Measurements from ENCODE around the gene JMJD4. TPM values are rescaled to one million over a fixed set of nuclear protein-coding genes. Genes with fewer than 3 reads are reported as not detected.
A peak's percentile ranks its signal among the peaks of the same experiment; 100 is the strongest.
"Not testable (repeated sequence)": the region's sequence is repeated elsewhere in the genome, so short reads cannot be mapped to it uniquely, and the experiment has no call there.

JMJD4 gene
- total RNA-seq, 1 experiment from 2014 or later = 63.4 TPM

DNA sequence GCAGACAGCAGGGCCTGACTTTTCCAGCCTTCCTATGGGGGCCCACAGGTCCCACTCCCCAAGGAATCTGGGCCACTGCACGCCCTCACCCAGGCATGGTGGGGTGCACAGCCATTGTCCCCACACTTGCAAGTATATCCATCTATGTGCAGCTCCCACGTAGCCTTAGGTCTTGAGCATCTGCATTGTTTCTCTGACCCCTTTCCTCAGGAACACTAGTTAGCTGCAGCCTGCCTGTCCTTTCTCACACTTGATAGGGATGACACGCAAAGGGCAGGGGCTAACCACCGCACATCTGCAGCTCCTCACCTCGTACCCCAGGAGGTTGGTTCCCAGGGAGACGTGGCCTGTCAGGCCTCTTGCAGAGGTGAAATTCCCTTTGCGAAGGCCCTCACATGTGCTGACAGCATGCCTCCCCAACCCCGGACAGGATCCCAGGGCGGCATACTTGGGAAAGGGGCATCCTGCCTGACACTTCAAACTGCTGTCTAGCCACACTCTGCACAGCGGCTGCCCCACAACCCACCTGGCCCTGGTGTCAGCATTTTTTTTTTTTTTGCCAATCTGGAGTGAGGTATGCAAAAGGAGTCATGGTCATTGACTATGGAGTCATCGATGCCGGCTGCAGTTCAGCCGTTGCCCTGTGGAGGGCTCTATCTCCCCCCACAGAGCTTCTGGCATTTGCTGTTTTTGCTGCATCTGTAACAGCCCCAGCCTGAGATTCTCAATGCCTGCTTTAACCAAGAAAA, 5.0 kb downstream of the JMJD4 start:
- peaks cover 35% of the 10 kb centered on the region for H3K36me3 ChIP-seq
- peak; percentile 64 for DNase-seq
- H3K9me3 ChIP-seq = peaks cover 6% of the 10 kb centered on the region
- peaks cover 10% of the 10 kb centered on the region; the same call in 1 of the 2 replicates for H3K27me3 ChIP-seq
- H3K4me3 ChIP-seq = no peak overlapping the region

DNA sequence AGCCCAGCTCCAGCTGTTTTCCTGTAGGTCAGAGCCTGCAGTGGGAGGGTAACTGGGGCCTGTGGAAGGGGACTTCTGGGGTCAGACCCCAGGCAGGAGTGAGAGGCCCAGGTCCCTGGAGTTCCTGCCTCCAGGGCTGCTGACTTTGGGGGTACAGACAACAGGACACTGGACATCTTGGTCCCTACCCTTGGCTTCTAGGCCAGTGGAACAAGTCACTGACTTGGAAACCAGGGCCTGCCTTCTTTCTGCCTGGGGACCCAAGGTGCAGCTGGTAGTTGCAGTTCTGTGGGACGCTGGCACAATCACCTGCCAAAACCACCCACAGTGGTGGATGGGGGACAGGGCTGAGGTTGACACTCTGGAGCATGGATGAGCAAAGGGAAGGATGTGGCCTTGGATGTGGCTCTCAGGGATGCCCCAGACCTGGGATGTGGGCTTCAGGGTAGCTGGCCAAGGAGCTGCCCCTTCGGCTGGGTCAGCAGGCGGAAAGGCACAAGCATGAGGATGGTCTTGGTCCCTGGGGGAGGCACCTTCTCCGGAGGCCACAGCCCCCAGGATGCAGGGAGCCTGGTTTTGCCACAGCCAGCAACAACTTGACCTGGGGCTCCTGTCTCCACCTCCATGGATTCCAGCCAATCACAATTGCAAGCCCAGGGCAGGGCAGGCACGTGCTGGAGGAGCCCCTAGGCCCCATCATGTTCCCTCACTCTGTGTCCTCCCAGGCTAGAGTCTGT, 5.8 kb downstream of the JMJD4 start:
- Histone ChIP-seq H3K9me3 (peaks cover 6% of the 10 kb centered on the region), H3K36me3 (peaks cover 35% of the 10 kb centered on the region), H3K4me3 (peak overlapping the region; percentile 56), H3K27me3 (peaks cover 10% of the 10 kb centered on the region; the same call in 1 of the 2 replicates)
- DNase-seq = no peak

DNA sequence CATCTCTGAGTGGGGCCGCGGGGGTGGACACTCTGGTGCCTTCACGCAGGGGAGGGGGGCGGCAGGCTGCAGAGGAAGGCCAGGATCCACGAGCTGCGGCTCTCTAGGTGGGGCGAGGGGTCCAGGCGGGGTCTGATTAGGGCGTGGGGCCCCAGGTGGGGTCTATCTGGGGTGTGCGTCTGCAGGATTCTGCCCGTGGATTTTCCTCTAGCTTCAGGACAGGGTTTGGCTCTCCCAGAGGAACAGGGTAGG, 6.3 kb downstream of the JMJD4 start:
- DNase-seq = no peak
- Histone ChIP-seq H3K36me3 (peaks cover 32% of the 10 kb centered on the region), H3K9me3 (peaks cover 6% of the 10 kb centered on the region), H3K27me3 (peaks cover 10% of the 10 kb centered on the region; the same call in 1 of the 2 replicates), H3K4me3 (peak overlapping the region; percentile 56)

DNA sequence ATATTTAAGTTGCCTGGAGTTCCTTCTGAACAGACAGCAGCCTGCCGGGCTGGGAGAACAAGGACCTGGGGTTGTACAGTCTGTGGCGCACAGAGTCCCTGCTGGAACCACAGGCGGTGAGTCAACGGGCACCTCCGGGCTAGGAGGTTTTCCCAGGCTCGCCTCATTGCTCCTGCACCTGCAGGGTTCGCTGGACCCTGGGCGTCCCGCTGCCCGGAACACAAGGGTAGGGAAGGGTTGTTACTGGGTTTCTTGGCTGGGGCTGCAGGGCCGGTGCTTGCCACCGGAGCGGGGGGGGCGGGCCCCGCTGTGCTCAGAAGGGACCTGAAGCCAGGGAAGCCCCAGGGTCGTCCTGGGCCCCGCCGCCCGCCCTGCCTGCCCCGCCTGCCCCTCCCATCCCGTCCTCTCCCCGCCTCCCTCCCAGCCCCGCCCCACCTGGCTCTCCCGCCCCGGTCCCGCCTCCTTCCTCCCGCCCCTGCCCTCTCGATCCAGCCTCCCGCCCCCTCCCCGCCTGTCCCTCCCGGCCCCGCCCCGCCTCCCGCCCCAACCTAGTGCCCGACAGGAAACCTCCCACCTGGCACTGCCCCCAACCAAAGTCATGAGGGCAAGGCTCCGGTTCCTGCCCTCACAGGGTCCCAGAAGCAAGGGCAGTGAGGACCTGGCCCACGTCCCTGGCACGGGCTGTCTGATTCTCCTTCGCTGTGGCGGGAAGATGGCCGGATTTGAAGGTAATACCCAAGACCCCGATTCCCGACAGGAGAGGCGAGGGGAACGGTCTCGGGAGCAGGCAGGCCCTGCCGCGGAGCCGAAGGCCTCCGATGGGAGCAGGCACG, 6.8 kb downstream of the JMJD4 start:
- peak overlapping the region; percentile 56 for H3K4me3 ChIP-seq
- DNase-seq = peak; percentile 88
- peaks cover 10% of the 10 kb centered on the region; the same call in 1 of the 2 replicates for H3K27me3 ChIP-seq
- H3K9me3 ChIP-seq = peaks cover 10% of the 10 kb centered on the region
- H3K36me3 ChIP-seq = peaks cover 27% of the 10 kb centered on the region

DNA sequence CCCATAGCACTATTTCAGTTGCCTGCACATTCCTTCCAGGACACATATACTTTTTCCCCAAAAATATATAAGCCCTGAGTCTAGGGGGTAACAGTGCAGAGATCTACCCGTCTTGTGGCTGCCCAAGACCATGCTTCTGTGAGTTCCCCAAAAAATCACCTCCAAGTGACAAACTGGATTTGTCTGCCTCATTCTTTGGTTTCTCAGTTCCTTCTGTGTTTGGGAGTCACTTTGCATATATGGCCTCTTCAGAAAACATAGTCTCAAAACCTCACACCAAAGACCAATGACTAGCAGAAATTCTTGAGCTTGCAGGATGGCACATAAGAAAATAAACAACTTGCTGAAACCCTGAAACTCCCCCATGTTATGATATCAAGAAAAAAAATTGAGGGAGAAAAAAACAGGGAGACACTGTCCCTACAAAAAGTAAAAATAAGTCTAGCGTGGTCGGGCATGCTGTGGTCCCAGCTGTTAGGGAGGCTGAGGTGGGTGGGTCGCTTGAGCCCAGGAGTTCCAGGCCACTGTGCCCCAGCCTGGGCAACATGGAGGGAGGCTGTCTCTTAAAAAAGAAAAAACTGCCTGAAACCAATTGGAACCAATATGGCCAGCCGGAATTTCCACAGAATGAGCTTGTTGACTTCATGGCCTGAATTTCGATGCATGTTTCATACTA, 8.0 kb downstream of the JMJD4 start:
- no peak for DNase-seq
- peaks cover 15% of the 10 kb centered on the region for H3K36me3 ChIP-seq
- peaks cover 12% of the 10 kb centered on the region for H3K9me3 ChIP-seq
- H3K4me3 ChIP-seq = no peak overlapping the region
- H3K27me3 ChIP-seq = peaks cover 10% of the 10 kb centered on the region; the same call in 1 of the 2 replicates

DNA sequence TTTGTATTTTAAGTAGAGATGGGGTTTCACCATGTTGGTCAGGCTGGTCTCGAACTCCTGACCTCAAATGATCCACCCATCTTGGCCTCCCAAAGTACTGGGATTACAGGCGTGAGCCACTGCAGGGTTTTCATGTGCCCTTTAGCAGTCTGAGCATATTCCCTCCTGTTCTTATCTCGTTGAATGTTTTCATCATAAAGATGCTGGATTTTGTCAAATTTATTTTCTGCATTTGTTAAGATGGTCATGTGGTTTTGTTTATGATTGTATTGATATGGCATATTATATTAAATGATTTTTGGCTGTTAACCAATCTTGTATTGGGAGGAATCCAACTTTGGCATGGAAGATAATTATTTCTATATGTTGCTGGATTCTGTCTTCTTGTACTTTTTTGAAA, 8.8 kb downstream of the JMJD4 start:
- Histone ChIP-seq H3K9me3 (peaks cover 16% of the 10 kb centered on the region), H3K27me3 (peaks cover 10% of the 10 kb centered on the region; the same call in 1 of the 2 replicates)
- no peak for DNase-seq

DNA sequence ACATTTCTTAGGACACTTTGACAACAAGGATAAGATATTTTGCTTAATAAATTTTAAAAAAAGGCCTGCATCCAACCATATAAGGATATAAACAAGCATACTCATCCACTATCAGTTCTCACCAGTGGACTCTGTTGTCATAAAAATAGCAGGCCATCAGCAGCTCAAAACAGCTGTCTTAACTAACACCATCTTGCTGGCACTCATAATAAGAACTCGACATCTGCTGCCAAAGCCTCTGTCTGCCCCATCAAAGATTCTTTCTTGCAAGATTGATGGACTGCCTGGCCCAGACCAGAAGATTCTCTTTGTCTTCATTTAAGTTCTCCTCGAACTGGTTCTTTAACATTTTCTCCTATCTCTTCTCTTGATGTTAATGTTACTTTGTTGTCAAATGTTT, 10.1 kb downstream of the JMJD4 start:
- DNase-seq = no peak
- Histone ChIP-seq H3K27me3 (peaks cover 10% of the 10 kb centered on the region; the same call in 1 of the 2 replicates), H3K36me3 (no peaks in the 10 kb centered on the region), H3K9me3 (peaks cover 23% of the 10 kb centered on the region), H3K4me3 (no peak overlapping the region)

More for the DNA sequence above, 8.8 kb downstream of the JMJD4 start:
- H3K4me3 ChIP-seq = no peak overlapping the region
- peaks cover 7% of the 10 kb centered on the region for H3K36me3 ChIP-seq

DNA sequence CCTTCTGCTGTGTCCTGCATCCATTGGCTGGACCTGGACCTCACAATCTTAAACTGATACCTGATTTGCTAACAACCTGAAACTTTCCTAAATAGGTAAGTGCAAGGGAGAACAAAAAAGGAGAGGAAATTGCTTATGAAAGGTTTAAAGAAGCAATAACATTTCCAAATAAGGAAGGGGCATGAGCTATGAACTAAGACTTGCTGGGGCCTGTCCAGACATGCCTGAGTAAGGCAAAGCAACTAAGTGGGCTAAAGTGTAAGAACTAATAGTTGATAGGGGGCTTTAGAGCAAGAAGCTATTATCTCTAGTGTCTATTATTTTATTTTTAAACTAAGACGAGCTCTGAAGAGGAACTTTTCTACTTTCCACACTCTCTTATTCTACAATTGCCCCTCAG, 11.6 kb downstream of the JMJD4 start:
- no peak for DNase-seq
- peaks cover 28% of the 10 kb centered on the region for H3K9me3 ChIP-seq
- H3K4me3 ChIP-seq = no peak overlapping the region
- no peaks in the 10 kb centered on the region for H3K36me3 ChIP-seq
- peaks cover 10% of the 10 kb centered on the region; the same call in 1 of the 2 replicates for H3K27me3 ChIP-seq

DNA sequence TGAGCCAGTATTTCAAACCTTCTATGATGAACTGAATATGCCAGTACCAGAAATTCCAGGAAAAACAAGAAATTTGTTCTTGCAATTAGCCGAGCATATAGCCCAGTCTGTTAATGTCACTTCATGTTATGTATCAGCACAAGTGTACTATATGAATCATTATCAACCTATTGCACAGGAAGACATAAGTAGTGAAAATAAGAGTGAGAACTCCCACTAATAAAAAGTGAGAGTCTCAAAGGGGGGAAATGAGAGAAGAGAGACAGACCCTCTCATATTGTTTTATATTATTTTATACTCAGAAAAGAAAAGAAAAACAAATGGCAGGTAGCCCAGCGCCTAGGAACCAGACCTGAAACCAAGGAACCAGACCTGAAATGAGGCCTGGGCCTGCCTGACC, 16.2 kb downstream of the JMJD4 start:
- no peaks in the 10 kb centered on the region for H3K27me3 ChIP-seq
- peaks cover 29% of the 10 kb centered on the region for H3K9me3 ChIP-seq
- no peaks in the 10 kb centered on the region for H3K36me3 ChIP-seq
- no peak for DNase-seq
- no peak overlapping the region for H3K4me3 ChIP-seq

DNA sequence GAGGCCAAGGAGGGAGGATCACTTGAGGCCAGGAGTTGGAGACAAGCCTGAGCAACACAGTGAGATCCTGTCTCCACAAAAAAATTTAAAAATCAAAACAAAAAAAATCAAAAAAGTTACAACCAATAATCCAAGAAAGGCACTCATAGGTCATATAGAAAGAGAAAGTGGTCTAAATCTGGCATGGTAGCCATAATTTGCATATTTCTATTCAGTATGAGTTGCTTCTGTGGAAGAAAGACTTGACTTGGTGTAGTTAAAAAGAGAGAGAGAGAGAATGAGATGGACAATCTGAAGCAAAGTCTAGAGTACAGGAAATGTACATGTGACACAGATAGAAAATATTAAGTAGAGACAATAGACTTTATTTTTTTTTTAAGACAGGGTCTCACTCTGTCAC, 22.5 kb downstream of the JMJD4 start:
- Histone ChIP-seq H3K4me3 (no peak overlapping the region), H3K9me3 (peaks cover 15% of the 10 kb centered on the region), H3K27me3 (no peaks in the 10 kb centered on the region), H3K36me3 (no peaks in the 10 kb centered on the region)
- no peak for DNase-seq

DNA sequence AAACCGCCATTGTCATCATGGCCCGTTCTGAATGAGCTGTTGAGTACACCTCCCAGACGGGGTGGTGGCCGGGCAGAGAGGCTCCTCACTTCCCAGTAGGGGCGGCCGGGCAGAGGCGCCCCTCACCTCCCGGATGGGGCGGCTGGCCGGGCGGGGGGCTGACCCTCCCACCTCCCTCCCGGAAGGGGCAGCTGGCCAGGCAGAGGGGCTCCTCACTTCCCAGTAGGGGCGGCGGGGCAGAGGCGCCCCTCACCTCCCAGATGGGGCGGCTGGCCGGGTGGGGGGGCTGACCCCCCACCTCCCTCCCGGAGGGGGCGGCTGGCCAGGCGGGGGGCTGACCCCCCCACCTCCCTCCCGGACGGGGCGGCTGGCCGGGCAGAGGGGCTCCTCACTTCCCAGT, 24.6 kb downstream of the JMJD4 start:
- H3K36me3 ChIP-seq, DNase-seq, H3K27me3 ChIP-seq, H3K4me3 ChIP-seq: not testable (repeated sequence)
- H3K9me3 ChIP-seq = peaks cover 18% of the 10 kb centered on the region

DNA sequence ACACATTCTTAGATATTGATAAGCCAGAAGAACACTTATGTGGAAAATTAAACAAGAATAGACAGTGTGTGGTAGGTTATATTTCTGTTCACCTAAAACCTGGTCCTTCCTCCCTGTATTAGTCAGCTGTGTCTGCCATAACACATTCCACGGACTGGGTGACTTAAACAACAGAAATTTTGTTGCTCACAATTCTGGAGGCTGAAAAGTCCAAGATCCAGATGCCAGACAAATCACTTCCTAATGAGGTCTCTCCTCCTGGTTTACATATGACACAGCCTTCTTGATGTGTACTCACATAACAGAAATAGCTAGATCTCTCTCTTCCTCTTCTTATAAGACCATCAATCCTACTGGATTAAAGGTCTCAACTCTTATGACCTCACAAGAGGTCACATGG, 25.7 kb downstream of the JMJD4 start:
- Histone ChIP-seq H3K9me3 (peaks cover 19% of the 10 kb centered on the region), H3K27me3 (no peaks in the 10 kb centered on the region), H3K4me3 (no peak overlapping the region), H3K36me3 (no peaks in the 10 kb centered on the region)
- no peak for DNase-seq

DNA sequence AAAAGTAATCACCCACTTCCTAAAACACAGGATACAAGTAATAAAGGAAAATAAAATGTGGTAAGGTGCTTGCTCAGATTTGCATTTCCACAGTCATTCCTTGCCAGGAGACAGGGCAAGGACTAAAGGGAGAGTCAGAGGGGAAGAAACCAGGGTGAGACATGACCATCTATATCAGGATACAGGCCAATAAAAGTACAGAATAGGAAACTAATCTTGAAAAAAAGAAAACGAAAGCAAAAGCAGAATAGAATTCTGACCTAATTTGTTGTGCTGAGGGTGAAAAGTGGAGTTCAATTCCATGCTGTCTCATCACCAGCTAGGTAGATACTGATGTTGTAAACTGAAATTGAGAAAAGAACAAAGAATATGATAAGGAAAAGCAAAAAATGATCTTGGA, 27.3 kb downstream of the JMJD4 start:
- H3K4me3 ChIP-seq = no peak overlapping the region
- H3K27me3 ChIP-seq = no peaks in the 10 kb centered on the region
- DNase-seq = no peak
- peaks cover 19% of the 10 kb centered on the region for H3K9me3 ChIP-seq
- no peaks in the 10 kb centered on the region for H3K36me3 ChIP-seq

DNA sequence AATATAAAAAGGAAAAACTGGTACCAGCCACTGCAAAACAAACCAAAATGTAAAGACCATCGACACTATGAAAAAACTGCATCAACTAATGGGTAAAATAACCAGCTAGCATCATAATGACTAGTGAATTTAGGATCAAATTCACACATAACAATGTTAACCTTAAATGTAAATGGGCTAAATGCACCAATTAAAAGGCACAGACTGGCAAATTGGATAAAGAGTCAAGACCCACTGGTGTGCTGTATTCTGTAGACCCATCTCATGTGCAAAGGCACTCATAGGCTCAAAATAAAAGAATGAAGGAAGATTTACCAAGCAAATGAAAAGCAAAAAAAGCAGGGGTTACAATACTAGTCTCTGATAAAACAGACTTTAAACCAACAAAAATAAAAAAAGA, 33.5 kb downstream of the JMJD4 start:
- H3K27me3 ChIP-seq, H3K36me3 ChIP-seq, DNase-seq, H3K4me3 ChIP-seq: not testable (repeated sequence)
- peaks cover 33% of the 10 kb centered on the region for H3K9me3 ChIP-seq

DNA sequence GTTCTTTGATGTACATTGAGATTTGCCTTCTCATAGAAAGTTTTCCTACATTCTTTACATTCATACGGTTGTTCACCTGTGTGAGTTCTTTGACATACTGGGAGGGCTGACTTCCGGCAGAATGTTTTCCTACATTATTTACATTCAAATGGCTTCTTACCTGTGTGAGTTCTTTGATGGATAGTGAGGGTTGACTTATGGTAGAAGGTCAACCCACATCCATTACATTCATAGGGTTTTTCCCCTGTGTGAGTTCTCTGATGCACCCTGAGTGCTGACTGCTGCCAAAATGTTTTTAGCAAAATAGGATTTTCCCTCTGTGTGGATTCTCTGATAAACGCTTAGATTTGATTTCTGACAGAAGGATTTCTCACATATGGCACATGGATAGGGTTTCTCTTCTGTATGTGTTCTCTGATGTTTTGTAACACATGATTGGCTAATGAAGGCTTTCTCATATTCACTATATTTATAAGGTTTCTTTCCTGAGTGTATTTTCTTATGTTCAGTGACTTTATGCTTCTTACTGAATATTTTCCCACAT, 37.7 kb downstream of the JMJD4 start:
- Histone ChIP-seq H3K9me3 (peaks cover 28% of the 10 kb centered on the region), H3K27me3 (no peaks in the 10 kb centered on the region)
- no peak for DNase-seq

DNA sequence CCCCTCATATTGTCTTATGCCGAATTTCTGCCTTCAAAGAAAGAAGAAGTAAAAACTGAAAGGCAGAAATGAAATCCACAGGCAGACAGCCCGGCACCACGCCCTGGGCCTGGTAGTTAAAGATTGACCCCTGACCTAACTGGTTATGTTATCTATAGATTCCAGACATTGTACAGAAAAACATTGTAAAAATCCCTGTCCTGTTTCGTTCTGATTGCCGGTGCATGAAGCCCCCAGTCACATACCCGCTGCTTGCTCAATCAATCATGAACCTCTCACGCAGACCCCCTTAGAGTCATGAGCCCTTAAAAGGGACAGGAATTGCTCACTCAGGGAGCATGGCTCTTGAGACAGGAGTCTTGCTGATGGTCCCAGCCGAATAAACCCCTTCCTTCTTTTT, 49.3 kb downstream of the JMJD4 start:
- Histone ChIP-seq H3K27me3 (no peaks in the 10 kb centered on the region), H3K9me3 (peaks cover 8% of the 10 kb centered on the region), H3K4me3 (no peak overlapping the region), H3K36me3 (no peaks in the 10 kb centered on the region)
- no peak for DNase-seq

More for the DNA sequence above, 37.7 kb downstream of the JMJD4 start:
- Histone ChIP-seq H3K36me3 (no peaks in the 10 kb centered on the region), H3K4me3 (no peak overlapping the region)

Data from MG63 (cell line).